ENCODE data around the gene WWC2. TPM values are rescaled to one million over a fixed set of nuclear protein-coding genes. Genes with fewer than 3 reads are reported as not detected.
"Not testable (repeated sequence)": the region's sequence is repeated elsewhere in the genome, so short reads cannot be mapped to it uniquely, and the experiment has no call there.

Gene WWC2
- total RNA-seq, 6 donors from 2014 or later: 87.0 to 179 (median 121) TPM

- Histone ChIP-seq H3K4me3 (no peak overlapping the region), H3K36me3 (no peaks in the 10 kb centered on the region), H3K4me1 (peaks cover 0 to 9% (median 3%) of the 10 kb centered on the region in 4 donors), H3K9me3 (no peaks in the 10 kb centered on the region), H3K27ac (no peak overlapping the region), H3K27me3 (no peaks in the 10 kb centered on the region)
- no peak for DNase-seq
- no peak for ATAC-seq (ENCODE audit: low FRiP score in 2 of 2)
- WGBS, 2 donors: 63 to 65% methylated on average over 4 of the region's 4 CpGs
- TF ChIP-seq, protein P1, sequence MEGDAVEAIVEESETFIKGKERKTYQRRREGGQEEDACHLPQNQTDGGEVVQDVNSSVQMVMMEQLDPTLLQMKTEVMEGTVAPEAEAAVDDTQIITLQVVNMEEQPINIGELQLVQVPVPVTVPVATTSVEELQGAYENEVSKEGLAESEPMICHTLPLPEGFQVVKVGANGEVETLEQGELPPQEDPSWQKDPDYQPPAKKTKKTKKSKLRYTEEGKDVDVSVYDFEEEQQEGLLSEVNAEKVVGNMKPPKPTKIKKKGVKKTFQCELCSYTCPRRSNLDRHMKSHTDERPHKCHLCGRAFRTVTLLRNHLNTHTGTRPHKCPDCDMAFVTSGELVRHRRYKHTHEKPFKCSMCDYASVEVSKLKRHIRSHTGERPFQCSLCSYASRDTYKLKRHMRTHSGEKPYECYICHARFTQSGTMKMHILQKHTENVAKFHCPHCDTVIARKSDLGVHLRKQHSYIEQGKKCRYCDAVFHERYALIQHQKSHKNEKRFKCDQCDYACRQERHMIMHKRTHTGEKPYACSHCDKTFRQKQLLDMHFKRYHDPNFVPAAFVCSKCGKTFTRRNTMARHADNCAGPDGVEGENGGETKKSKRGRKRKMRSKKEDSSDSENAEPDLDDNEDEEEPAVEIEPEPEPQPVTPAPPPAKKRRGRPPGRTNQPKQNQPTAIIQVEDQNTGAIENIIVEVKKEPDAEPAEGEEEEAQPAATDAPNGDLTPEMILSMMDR (IDR thresholded peaks at IDR 0.05): no peak
- TF ChIP-seq POLR2AphosphoS5 (IDR thresholded peaks at IDR 0.05) (no peak), POLR2A (IDR thresholded peaks at IDR 0.05) (no peak), EP300 (IDR thresholded peaks at IDR 0.05) (no peak)
These were observed 92.0 kb downstream of the WWC2 start for GRCh38 chr4:183190900-183191527.

DNA sequence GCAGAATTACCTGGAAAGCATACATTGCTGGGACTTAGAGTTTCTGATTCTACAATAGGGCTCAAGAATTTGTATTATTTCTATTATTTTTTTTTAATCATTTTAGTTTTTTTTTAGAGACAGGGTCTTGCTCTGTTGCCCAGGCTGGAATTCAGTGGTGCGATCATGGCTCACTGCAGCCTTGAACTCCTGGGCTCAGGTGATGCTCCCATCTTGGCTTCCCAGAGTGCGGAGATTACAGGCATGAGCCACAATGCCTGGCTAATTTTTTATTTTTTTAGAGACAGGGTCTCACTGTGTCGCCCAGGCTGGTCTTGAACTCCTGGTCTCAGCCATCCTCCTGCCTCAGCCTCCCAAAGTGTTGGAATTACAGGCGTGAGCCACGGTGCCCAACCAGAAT is 92.6 kb downstream of the WWC2 start:
- H3K27me3 ChIP-seq: no peaks in the 10 kb centered on the region
- ATAC-seq (ENCODE audit: low FRiP score in 2 of 2): no peak
- TF ChIP-seq POLR2AphosphoS5 (IDR thresholded peaks at IDR 0.05) (no peak), EP300 (IDR thresholded peaks at IDR 0.05) (no peak), POLR2A (IDR thresholded peaks at IDR 0.05) (no peak)
- TF ChIP-seq, protein P1 (IDR thresholded peaks at IDR 0.05): no peak
- H3K4me3 ChIP-seq: no peak overlapping the region
- H3K27ac ChIP-seq: no peak overlapping the region
- peaks cover 0 to 9% (median 3%) of the 10 kb centered on the region in 4 donors for H3K4me1 ChIP-seq
- H3K36me3 ChIP-seq: no peaks in the 10 kb centered on the region
- WGBS, 2 donors: 95 to 98% methylated on average over 5 of the region's 5 CpGs
- no peak for DNase-seq
- no peaks in the 10 kb centered on the region for H3K9me3 ChIP-seq

DNA sequence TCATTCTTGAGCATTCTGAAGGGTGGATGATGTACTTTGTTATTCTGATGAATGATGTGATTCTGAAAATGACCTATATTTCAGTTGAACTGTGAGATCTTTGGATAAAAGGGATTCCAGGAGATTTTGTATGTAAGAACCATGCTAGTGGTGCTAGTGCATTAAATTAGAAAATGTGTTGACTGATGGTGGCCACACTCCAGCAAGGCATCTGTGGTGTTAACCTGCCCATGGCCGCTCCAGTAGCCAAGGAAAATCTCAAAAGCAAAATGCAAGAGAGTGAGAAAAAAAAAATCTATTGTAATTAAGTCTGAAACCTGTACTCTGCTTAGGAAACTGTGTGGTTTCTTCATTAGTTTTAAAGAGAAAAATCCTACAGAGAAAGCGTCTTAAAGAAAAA is 93.5 kb downstream of the WWC2 start:
- Histone ChIP-seq H3K27ac (no peak overlapping the region), H3K9me3 (no peaks in the 10 kb centered on the region), H3K4me1 (peaks cover 0 to 9% (median 3%) of the 10 kb centered on the region in 4 donors), H3K4me3 (no peak overlapping the region), H3K27me3 (no peaks in the 10 kb centered on the region), H3K36me3 (no peaks in the 10 kb centered on the region)
- no peak for DNase-seq
- ATAC-seq (ENCODE audit: low FRiP score in 2 of 2): no peak
- 91 to 94% methylated on average over 2 of the region's 2 CpGs for WGBS, 2 donors
- TF ChIP-seq POLR2A (IDR thresholded peaks at IDR 0.05): no peak
- TF ChIP-seq, protein P1 (IDR thresholded peaks at IDR 0.05): no peak
- no peak for TF ChIP-seq EP300 (IDR thresholded peaks at IDR 0.05)
- TF ChIP-seq POLR2AphosphoS5 (IDR thresholded peaks at IDR 0.05): no peak

GRCh38 chr4:183193730-183194338 is 94.8 kb downstream of the WWC2 start:
- not testable (repeated sequence) for H3K4me3 ChIP-seq, H3K27ac ChIP-seq, H3K27me3 ChIP-seq, H3K9me3 ChIP-seq, H3K4me1 ChIP-seq, H3K36me3 ChIP-seq, DNase-seq
- 56 to 57% methylated on average over 6 of the region's 6 CpGs for WGBS, 2 donors
- ATAC-seq (ENCODE audit: low FRiP score in 2 of 2): peak in 1 of 2 donors; percentile 75

DNA sequence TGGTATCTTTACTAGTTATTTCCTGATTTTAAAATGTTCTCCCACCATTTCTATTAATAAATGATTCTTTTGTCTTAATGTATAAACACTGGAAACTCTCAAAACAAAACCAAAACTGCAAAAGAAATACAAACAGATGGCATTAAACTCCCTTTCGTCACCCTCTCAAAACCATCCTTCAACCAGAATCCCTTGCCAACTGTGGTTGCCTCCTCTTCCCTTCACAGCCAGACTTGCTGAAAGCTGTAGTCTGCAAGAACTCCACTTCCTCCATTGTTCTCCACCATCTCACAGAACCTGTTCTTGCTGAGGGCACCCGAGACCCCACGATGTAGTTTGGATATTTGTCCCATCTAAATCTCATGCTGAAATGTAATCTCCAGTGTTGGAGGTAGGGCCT is 96.5 kb downstream of the WWC2 start:
- no peak for DNase-seq
- no peak overlapping the region for H3K27ac ChIP-seq
- no peak for ATAC-seq (ENCODE audit: low FRiP score in 2 of 2)
- no peaks in the 10 kb centered on the region for H3K27me3 ChIP-seq
- peaks cover 0 to 14% (median 3%) of the 10 kb centered on the region in 4 donors for H3K4me1 ChIP-seq
- H3K4me3 ChIP-seq: no peak overlapping the region
- 64 to 75% methylated on average over 3 of the region's 3 CpGs for WGBS, 2 donors
- TF ChIP-seq, protein P1 (IDR thresholded peaks at IDR 0.05): no peak
- no peak for TF ChIP-seq POLR2AphosphoS5 (IDR thresholded peaks at IDR 0.05)
- no peak for TF ChIP-seq EP300 (IDR thresholded peaks at IDR 0.05)
- no peak for TF ChIP-seq POLR2A (IDR thresholded peaks at IDR 0.05)
- H3K36me3 ChIP-seq: no peaks in the 10 kb centered on the region
- no peaks in the 10 kb centered on the region for H3K9me3 ChIP-seq
